Stimulated activated CD8-positive, alpha-beta memory T cell treated with anti-CD3 and anti-CD28 coated beads, Interleukin-7, amount 100 ng/mL, for 1 hour (primary cell): ENCODE measurements around the gene ZNF622.
"Not testable (repeated sequence)": the region's sequence is repeated elsewhere in the genome, so short reads cannot be mapped to it uniquely, and the experiment has no call there.

ENCODE experiments used
- DNase-seq, 2 donors: peaks; one replicate each; pipeline ENCODE4 v3.0.0-alpha.2; 2020; ENCODE audit warnings: low read depth in 2 of 2

Gene ZNF622

GRCh38 chr5:16480144-16480543 is 14.5 kb upstream of the ZNF622 start:
- no peak for DNase-seq

GRCh38 chr5:16477541-16477940 is 11.9 kb upstream of the ZNF622 start:
- DNase-seq, result no peak

GRCh38 chr5:16476417-16476816 is 10.8 kb upstream of the ZNF622 start:
- not testable (repeated sequence) for DNase-seq

- DNase-seq, result no peak
Observed at GRCh38 chr5:16471387-16471786, 5.8 kb upstream of the ZNF622 start.

GRCh38 chr5:16467363-16468219 is 2.0 kb upstream of the ZNF622 start:
- no peak for DNase-seq

- DNase-seq, result no peak
Observed at GRCh38 chr5:16464664-16465543, 696 bp downstream of the ZNF622 start.

- no peak for DNase-seq
Observed at GRCh38 chr5:16464231-16464630, 1.4 kb downstream of the ZNF622 start.

- no peak for DNase-seq
Observed at GRCh38 chr5:16461782-16462181, 3.8 kb downstream of the ZNF622 start.

GRCh38 chr5:16461026-16461425 is 4.6 kb downstream of the ZNF622 start:
- DNase-seq, result no peak

- DNase-seq, result no peak
Observed at GRCh38 chr5:16459451-16459850, 6.1 kb downstream of the ZNF622 start.

- no peak for DNase-seq
Observed at GRCh38 chr5:16457853-16458252, 7.7 kb downstream of the ZNF622 start.

GRCh38 chr5:16457451-16457850 is 8.1 kb downstream of the ZNF622 start:
- no peak for DNase-seq

GRCh38 chr5:16456103-16456832 is 9.3 kb downstream of the ZNF622 start:
- DNase-seq, result no peak

- no peak for DNase-seq
Observed at GRCh38 chr5:16455668-16456067, 9.9 kb downstream of the ZNF622 start.

- no peak for DNase-seq
Observed at GRCh38 chr5:16454686-16455085, 10.9 kb downstream of the ZNF622 start.

- DNase-seq, result no peak
Observed at GRCh38 chr5:16453609-16454008, 12.0 kb downstream of the ZNF622 start.

- DNase-seq, result no peak
Observed at GRCh38 chr5:16450163-16450562, 15.4 kb downstream of the ZNF622 start.

GRCh38 chr5:16446993-16447392 is 18.6 kb downstream of the ZNF622 start:
- DNase-seq, result no peak

GRCh38 chr5:16437977-16438376 is 27.6 kb downstream of the ZNF622 start:
- no peak for DNase-seq

- not testable (repeated sequence) for DNase-seq
Observed at GRCh38 chr5:16436065-16436682, 29.4 kb downstream of the ZNF622 start.

- DNase-seq, result no peak
Observed at GRCh38 chr5:16431490-16431889, 34.1 kb downstream of the ZNF622 start.
